ENCODE results near the gene PTPRT. TPM values are rescaled to one million over a fixed set of nuclear protein-coding genes. Genes with fewer than 3 reads are reported as not detected.

PTPRT gene
- polyA plus RNA-seq, 1 of the 3 experiments (the other 2 are of a cell fraction): not detected

DNA sequence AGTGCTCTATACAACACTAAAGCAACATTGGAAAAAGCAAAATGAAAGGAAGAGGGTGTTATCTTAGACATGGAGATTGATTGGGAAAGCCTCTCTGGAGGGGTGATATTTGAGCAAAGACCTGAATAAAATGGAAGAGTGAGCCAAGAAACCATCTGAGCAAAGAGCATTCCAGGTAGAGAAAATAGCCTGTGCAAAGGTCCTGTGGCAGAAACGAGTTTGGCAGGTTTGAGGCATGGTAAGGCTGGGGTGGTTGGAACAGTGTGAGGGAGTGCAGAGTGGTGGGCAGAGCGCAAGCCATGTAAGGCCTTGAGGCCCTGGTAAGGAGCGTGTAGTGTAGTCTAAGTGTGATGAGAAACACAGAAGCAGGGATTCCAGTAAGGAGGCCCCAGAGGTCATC is 40.0 kb upstream of the PTPRT start:
- Histone ChIP-seq H3K9ac (no peak overlapping the region), H3K9me2 (no peaks in the 10 kb centered on the region), H4K20me1 (ENCODE audit: insufficient read depth) (no peaks in the 10 kb centered on the region), H3K4me1 (ENCODE audit: control insufficient read depth in 1 of 2, insufficient read depth in 2 of 2, low read depth in 1 of 2, low read length in 1 of 2) (no peaks in the 10 kb centered on the region), H3K9me3 (no peaks in the 10 kb centered on the region; the same call in 1 of the 2 replicates), H3K4me3 (ENCODE audit: low read depth in 2 of 2, low read length in 1 of 2) (no peak overlapping the region), H3K36me3 (replicated peaks in 1 of 2; ENCODE audit: control insufficient read depth in 1 of 2, insufficient read depth in 2 of 2, low read length in 1 of 2) (no peaks in the 10 kb centered on the region), H3K27me3 (ENCODE audit: insufficient read depth) (no peaks in the 10 kb centered on the region), H3K79me2 (ENCODE audit: insufficient read depth) (no peaks in the 10 kb centered on the region), H3K4me2 (no peak overlapping the region), H3K27ac (ENCODE audit: low read depth in 2 of 2, low read length in 1 of 2) (no peak overlapping the region), H3F3A (replicated peaks; ENCODE audit: insufficient read depth) (no peaks in the 10 kb centered on the region), H2AFZ (ENCODE audit: low read depth) (no peak overlapping the region)
- ChIA-PET POLR2A (no interaction called here), CTCF (no interaction called here)
- TF ChIP-seq FOXJ3 (CRISPR knock-in tag; IDR thresholded peaks at IDR 0.05) (no peak), RFX5 (IDR thresholded peaks at IDR 0.05; ENCODE audit: low read length) (no peak), CHD2 (IDR thresholded peaks at IDR 0.05; ENCODE audit: low read length, partially characterized antibody) (no peak), GABPA (IDR thresholded peaks at IDR 0.05; ENCODE audit: low read depth) (no peak), RCOR1 (IDR thresholded peaks at IDR 0.05; ENCODE audit: low read length) (no peak), RAD21 (IDR thresholded peaks at IDR 0.05; ENCODE audit: low read length) (no peak), GATA2 (CRISPR knock-in tag; IDR thresholded peaks at IDR 0.05) (no peak), ELF1 (IDR thresholded peaks at IDR 0.05) (no peak), EZH2phosphoT487 (IDR thresholded peaks at IDR 0.05; ENCODE audit: borderline replicate concordance, low read depth) (no peak), SMC3 (IDR thresholded peaks at IDR 0.05; ENCODE audit: low read depth, low read length) (no peak), YY1 (IDR thresholded peaks at IDR 0.05; ENCODE audit: low read depth) (no peak)
- TF ChIP-seq, protein P1, sequence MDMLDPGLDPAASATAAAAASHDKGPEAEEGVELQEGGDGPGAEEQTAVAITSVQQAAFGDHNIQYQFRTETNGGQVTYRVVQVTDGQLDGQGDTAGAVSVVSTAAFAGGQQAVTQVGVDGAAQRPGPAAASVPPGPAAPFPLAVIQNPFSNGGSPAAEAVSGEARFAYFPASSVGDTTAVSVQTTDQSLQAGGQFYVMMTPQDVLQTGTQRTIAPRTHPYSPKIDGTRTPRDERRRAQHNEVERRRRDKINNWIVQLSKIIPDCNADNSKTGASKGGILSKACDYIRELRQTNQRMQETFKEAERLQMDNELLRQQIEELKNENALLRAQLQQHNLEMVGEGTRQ (IDR thresholded peaks at IDR 0.05; ENCODE audit: borderline replicate concordance, low read depth, low read length): no peak
- TF ChIP-seq, protein P2, sequence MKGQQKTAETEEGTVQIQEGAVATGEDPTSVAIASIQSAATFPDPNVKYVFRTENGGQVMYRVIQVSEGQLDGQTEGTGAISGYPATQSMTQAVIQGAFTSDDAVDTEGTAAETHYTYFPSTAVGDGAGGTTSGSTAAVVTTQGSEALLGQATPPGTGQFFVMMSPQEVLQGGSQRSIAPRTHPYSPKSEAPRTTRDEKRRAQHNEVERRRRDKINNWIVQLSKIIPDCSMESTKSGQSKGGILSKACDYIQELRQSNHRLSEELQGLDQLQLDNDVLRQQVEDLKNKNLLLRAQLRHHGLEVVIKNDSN (IDR thresholded peaks at IDR 0.05; ENCODE audit: borderline replicate concordance, low read depth): no peak
- TF ChIP-seq, protein P3, sequence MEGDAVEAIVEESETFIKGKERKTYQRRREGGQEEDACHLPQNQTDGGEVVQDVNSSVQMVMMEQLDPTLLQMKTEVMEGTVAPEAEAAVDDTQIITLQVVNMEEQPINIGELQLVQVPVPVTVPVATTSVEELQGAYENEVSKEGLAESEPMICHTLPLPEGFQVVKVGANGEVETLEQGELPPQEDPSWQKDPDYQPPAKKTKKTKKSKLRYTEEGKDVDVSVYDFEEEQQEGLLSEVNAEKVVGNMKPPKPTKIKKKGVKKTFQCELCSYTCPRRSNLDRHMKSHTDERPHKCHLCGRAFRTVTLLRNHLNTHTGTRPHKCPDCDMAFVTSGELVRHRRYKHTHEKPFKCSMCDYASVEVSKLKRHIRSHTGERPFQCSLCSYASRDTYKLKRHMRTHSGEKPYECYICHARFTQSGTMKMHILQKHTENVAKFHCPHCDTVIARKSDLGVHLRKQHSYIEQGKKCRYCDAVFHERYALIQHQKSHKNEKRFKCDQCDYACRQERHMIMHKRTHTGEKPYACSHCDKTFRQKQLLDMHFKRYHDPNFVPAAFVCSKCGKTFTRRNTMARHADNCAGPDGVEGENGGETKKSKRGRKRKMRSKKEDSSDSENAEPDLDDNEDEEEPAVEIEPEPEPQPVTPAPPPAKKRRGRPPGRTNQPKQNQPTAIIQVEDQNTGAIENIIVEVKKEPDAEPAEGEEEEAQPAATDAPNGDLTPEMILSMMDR (IDR thresholded peaks at IDR 0.05): no peak
- TF ChIP-seq, protein P4, sequence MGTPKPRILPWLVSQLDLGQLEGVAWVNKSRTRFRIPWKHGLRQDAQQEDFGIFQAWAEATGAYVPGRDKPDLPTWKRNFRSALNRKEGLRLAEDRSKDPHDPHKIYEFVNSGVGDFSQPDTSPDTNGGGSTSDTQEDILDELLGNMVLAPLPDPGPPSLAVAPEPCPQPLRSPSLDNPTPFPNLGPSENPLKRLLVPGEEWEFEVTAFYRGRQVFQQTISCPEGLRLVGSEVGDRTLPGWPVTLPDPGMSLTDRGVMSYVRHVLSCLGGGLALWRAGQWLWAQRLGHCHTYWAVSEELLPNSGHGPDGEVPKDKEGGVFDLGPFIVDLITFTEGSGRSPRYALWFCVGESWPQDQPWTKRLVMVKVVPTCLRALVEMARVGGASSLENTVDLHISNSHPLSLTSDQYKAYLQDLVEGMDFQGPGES (IDR thresholded peaks at IDR 0.05; ENCODE audit: low read depth, low read length): no peak
- TF ChIP-seq, protein P5, sequence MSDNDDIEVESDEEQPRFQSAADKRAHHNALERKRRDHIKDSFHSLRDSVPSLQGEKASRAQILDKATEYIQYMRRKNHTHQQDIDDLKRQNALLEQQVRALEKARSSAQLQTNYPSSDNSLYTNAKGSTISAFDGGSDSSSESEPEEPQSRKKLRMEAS (IDR thresholded peaks at IDR 0.05; ENCODE audit: low read depth): no peak
- 29% methylated on average over 3 of the region's 3 CpGs for WGBS (ENCODE audit: low lambda C conversion rate)
- DNase-seq: no peak

All from SK-N-SH (cell line).